Fibroblast of villous mesenchyme (primary cell): ENCODE data around the gene MTCH1. TPM values are rescaled to one million over a fixed set of nuclear protein-coding genes. Genes with fewer than 3 reads are reported as not detected.
A peak's percentile ranks its signal among the peaks of the same experiment; 100 is the strongest.

Experiments used
- DNase-seq: peaks from one replicate; pipeline ENCODE4 v3.0.0-alpha.2; 2010; ENCODE audit warnings: low read depth
- H3K4me3 ChIP-seq: 2 replicates; pipeline ENCODE4 v1.5.1; 2011; ENCODE audit warnings: low read depth, mild to moderate bottlenecking, low read length
- total RNA-seq: library from RNA; depleted of rRNA; stranded (reverse); fragments of >200 nt; gene quantifications from 2 replicates; pipeline ENCODE4 v1.2.3, GENCODE V29; 2012
- TF ChIP-seq, protein P1 (sequence below): IDR thresholded peaks from 2 replicates; pipeline ENCODE4 v1.5.1; 2012; ENCODE audit warnings: low read depth, mild to moderate bottlenecking, low read length; ENCODE audit not compliant: insufficient read depth

The MTCH1 gene
- total RNA-seq, 1 donor: 228 TPM

DNA sequence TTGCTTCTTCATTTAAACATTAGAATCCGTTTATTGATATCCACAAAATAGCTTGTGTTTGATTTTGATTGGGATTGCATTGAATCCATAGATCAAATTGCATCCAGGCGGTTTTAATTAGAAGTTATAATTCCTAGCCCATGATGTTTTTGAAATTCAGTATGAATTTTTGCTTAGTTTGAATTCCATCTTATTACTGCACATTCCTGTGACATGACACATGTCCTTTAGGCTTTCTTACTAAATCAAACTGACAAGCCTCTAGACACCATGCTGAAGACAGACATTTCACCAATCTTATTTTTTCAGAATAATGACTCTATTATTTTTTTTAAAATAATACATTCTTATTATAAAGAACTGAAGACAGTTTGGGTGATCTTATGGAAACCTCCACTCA, 52.9 kb downstream of the MTCH1 start:
- no peak for DNase-seq
- TF ChIP-seq, protein P1, sequence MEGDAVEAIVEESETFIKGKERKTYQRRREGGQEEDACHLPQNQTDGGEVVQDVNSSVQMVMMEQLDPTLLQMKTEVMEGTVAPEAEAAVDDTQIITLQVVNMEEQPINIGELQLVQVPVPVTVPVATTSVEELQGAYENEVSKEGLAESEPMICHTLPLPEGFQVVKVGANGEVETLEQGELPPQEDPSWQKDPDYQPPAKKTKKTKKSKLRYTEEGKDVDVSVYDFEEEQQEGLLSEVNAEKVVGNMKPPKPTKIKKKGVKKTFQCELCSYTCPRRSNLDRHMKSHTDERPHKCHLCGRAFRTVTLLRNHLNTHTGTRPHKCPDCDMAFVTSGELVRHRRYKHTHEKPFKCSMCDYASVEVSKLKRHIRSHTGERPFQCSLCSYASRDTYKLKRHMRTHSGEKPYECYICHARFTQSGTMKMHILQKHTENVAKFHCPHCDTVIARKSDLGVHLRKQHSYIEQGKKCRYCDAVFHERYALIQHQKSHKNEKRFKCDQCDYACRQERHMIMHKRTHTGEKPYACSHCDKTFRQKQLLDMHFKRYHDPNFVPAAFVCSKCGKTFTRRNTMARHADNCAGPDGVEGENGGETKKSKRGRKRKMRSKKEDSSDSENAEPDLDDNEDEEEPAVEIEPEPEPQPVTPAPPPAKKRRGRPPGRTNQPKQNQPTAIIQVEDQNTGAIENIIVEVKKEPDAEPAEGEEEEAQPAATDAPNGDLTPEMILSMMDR: no peak
- no peak overlapping the region for H3K4me3 ChIP-seq

DNA sequence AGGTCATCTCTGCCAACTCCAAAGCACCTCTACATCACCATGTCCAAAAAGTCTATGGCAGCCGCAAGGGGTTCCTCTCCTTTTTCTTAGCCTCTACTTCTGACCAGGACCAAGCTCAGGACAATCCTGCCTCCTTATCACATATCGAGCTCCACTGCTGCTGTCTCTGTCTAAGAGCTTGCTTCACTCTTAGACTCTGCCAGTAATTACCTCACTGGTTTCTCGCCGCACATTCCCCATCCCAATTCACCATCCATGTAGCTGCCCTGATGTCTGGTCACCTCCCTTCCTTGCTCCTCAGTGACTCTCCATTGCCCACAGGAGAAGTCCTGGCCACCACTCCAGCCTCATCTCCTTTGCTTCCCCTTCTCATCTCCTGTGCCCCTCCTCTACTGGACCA, 55.5 kb downstream of the MTCH1 start:
- no peak for DNase-seq
- TF ChIP-seq, protein P1: no peak
- no peak overlapping the region for H3K4me3 ChIP-seq

DNA sequence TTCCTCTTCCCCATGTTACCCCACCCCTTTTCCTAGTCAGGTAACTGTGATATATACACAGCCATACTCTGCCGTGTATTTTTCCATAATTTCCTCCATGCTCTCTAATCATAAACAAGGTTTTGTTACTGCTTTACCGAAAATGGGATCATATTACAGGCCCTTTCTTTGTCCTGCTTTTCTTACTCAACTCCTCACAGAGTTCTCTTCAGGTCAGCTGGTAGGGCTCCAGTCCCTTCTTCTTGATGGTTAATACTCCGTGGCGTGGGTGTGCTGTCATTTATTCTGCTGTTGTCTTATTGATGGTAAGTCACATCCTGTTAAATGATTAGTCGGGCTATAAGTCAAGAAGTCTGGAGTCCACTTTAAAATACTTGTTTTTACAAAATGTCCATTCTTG, 56.4 kb downstream of the MTCH1 start:
- peak; percentile 82 for DNase-seq
- TF ChIP-seq, protein P1: no peak
- H3K4me3 ChIP-seq: no peak overlapping the region

DNA sequence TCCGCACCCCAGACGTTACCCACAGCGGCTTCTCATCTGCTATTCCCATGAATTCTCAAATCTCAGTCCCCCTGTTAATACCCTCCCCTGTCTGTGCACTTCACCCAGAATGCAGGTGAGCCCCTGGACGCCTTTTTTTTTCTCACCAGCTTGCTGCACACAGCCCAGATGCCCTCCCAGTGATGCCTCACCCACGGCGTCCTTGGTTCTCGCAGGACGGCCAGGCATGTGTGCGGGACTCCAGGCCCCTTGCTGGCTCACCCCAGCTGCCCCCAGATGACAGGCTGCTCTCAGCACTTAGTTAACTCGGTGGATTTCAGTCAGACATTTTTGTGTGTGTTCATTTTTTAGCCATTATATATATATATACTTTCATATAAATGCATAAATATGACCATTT, 56.8 kb downstream of the MTCH1 start:
- no peak for DNase-seq
- no peak overlapping the region for H3K4me3 ChIP-seq
- TF ChIP-seq, protein P1: no peak

DNA sequence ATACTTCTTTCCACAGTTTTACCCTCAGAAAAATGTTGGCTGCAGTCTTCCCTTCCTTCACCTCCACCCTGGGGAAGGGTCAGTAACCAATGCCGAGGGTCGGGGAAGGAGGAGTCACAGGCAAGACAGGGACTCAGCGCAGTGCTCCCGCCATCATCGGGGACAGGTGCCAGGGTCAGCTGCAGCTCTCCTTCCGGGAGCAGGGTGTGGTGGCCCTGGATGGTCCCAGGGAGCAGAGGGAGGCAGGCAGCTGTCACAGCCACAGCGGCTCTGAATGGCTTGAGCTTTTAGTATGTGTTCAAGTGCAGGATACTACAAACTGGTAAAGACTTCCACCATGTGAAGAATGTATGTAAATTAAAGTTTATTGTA, 57.5 kb downstream of the MTCH1 start:
- DNase-seq: no peak
- H3K4me3 ChIP-seq: no peak overlapping the region
- TF ChIP-seq, protein P1: no peak

DNA sequence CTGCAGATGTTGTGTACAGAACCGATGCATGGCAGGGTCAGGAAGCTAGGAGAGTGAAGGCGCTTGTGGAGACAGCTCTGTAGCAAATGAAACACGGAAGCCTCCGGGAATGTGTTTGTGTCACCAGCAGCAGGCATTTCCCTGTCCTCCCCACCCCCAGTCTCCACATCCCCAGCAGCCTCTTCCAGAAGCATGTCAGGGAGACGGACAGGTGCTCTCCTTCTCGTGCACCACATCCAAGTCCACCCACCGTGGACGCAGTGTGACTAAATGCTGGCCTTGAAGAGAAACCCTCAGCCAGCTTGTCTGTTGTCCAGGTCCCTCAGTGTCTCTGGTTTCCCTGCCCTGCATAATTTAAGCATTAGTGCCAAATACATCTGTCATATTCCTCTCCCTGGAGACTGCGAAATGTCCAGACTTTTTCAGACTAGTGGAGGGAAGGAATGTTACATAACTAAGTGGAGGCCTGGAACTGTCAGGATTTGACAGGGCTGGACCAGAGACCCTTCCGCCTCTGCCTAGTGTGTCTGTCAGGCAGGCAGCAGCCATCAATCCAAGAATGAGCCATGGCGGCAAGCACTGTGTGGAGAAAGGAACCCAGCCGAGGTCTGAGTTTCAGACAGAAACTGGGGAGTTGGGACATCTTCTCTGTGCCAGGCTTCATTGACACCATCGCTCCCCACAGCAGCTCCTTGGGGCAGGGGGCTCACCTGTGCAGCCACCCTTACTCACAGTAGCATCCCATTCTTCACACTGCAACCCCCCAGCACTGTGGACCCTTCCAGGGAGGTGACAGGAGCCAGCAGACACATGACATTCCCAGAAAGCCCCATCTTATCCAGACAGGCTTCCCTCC, 58.1 kb downstream of the MTCH1 start:
- H3K4me3 ChIP-seq: no peak overlapping the region
- no peak for DNase-seq
- TF ChIP-seq, protein P1: no peak
